ENCODE data around the gene SPIB. TPM values are rescaled to one million over a fixed set of nuclear protein-coding genes. Genes with fewer than 3 reads are reported as not detected.

SPIB gene
- total RNA-seq, 4 donors from 2014 or later, result 0.66 to 3.5 (median 0.90) TPM; not detected in 1

- DNase-seq (ENCODE audit: low spot score in 2 of 2), result no peak
- 87 to 89% methylated on average over 4 of the region's 4 CpGs for WGBS, 2 donors
- Histone ChIP-seq H3K9me3 (no peaks in the 10 kb centered on the region), H3K36me3 (peaks cover 0 to 22% (median 0%) of the 10 kb centered on the region in 3 donors), H3K27me3 (no peaks in the 10 kb centered on the region), H3K4me3 (no peak overlapping the region), H3K4me1 (no peaks in the 10 kb centered on the region), H3K27ac (no peak overlapping the region)
- no peak for TF ChIP-seq EP300 (IDR thresholded peaks at IDR 0.05)
- no peak for TF ChIP-seq POLR2A (IDR thresholded peaks at IDR 0.05)
- TF ChIP-seq CTCF (IDR thresholded peaks at IDR 0.05), result no peak
These were observed 25.1 kb upstream of the SPIB start for GRCh38 chr19:50393589-50393988.

GRCh38 chr19:50394017-50394416, 24.7 kb upstream of the SPIB start:
- Histone ChIP-seq H3K9me3 (no peaks in the 10 kb centered on the region), H3K36me3 (peaks cover 0 to 26% (median 0%) of the 10 kb centered on the region in 3 donors), H3K4me3 (no peak overlapping the region), H3K4me1 (no peaks in the 10 kb centered on the region), H3K27ac (no peak overlapping the region), H3K27me3 (no peaks in the 10 kb centered on the region)
- no peak for DNase-seq (ENCODE audit: low spot score in 2 of 2)
- TF ChIP-seq EP300 (IDR thresholded peaks at IDR 0.05) (no peak), POLR2A (IDR thresholded peaks at IDR 0.05) (no peak), CTCF (IDR thresholded peaks at IDR 0.05) (no peak)
- WGBS, 2 donors, result 87 to 96% methylated on average over 9 of the region's 9 CpGs

GRCh38 chr19:50398675-50399367, 19.9 kb upstream of the SPIB start:
- Histone ChIP-seq H3K27ac (no peak overlapping the region), H3K4me3 (no peak overlapping the region), H3K9me3 (no peaks in the 10 kb centered on the region), H3K27me3 (no peaks in the 10 kb centered on the region), H3K36me3 (peaks cover 0 to 39% (median 0%) of the 10 kb centered on the region in 3 donors), H3K4me1 (no peaks in the 10 kb centered on the region)
- TF ChIP-seq CTCF (IDR thresholded peaks at IDR 0.05) (no peak), POLR2A (IDR thresholded peaks at IDR 0.05) (no peak), EP300 (IDR thresholded peaks at IDR 0.05) (no peak)
- 78 to 88% methylated on average over 12 of the region's 13 CpGs for WGBS, 2 donors
- no peak for DNase-seq (ENCODE audit: low spot score in 2 of 2)

GRCh38 chr19:50399368-50399745, 19.4 kb upstream of the SPIB start:
- WGBS, 2 donors, result 85 to 89% methylated on average over 8 to 10 of the region's 10 CpGs
- Histone ChIP-seq H3K36me3 (peaks cover 0 to 44% (median 0%) of the 10 kb centered on the region in 3 donors), H3K4me3 (no peak overlapping the region), H3K9me3 (no peaks in the 10 kb centered on the region), H3K27ac (no peak overlapping the region), H3K27me3 (no peaks in the 10 kb centered on the region), H3K4me1 (no peaks in the 10 kb centered on the region)
- DNase-seq (ENCODE audit: low spot score in 2 of 2), result no peak
- TF ChIP-seq CTCF (IDR thresholded peaks at IDR 0.05) (no peak), POLR2A (IDR thresholded peaks at IDR 0.05) (no peak), EP300 (IDR thresholded peaks at IDR 0.05) (no peak)

- DNase-seq (ENCODE audit: low spot score in 2 of 2), result no peak
- H3K9me3 ChIP-seq, result no peaks in the 10 kb centered on the region
- WGBS, 2 donors, result 87 to 88% methylated on average over 48 of the region's 48 CpGs
- H3K4me3 ChIP-seq, result no peak overlapping the region
- no peaks in the 10 kb centered on the region for H3K27me3 ChIP-seq
- H3K4me1 ChIP-seq, result no peaks in the 10 kb centered on the region
- H3K36me3 ChIP-seq, result peaks cover 0 to 69% (median 0%) of the 10 kb centered on the region in 3 donors
- H3K27ac ChIP-seq, result no peak overlapping the region
- TF ChIP-seq CTCF (IDR thresholded peaks at IDR 0.05) (no peak), EP300 (IDR thresholded peaks at IDR 0.05) (no peak), POLR2A (IDR thresholded peaks at IDR 0.05) (no peak)
These were observed 16.9 kb upstream of the SPIB start for GRCh38 chr19:50401605-50402450.
